HG03139 (cell line): ENCODE data around the gene PRR30.

Experiments used
- ATAC-seq: cut with Tn5 transposase; IDR thresholded peaks from one replicate; pipeline ENCODE4 v1.9.1; 2021; ENCODE audit not compliant: unreplicated experiment

PRR30 gene

DNA sequence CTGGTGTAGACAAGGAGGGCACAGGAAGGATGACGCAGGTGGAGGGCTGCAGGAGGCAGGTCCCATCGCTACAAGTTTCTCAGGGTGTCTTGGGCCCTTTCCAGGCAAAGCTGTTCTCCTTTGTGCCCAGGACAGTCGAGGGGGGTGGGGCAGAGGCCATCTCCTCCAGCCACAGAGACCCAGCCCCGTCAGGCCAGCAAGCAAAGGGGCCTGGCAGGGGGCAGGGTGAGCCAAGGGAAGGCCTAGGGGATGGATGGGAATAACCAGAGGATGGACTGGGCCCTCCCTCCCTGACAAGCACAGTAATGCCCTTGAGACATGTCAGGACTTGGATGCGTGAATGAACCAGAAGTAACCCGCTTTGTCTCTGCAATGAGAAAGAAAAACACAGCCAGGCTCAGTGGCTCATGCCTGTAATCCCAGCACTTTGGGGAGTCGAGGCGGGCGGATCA lies 15.9 kb upstream of the PRR30 start:
- ATAC-seq = no peak

DNA sequence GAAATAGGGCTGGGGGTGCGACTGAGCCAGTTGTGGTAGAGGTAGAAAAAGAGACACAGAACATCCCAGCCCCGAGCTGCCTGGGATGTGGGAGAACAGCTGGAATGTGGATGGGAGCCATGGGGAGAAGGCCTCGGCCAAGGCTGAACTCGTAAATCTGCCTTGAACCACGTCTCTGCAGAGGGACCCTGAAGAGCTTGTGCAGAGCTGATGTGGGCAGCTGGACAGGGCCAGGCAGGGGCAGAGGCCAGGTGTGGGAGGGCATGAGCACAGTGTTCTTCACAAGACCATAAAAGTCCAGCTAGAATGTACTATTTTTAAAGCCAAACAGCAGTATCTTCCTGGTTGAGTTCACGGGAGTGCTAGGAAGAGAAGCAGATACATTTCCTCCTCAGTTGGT lies 15.3 kb upstream of the PRR30 start:
- no peak for ATAC-seq

DNA sequence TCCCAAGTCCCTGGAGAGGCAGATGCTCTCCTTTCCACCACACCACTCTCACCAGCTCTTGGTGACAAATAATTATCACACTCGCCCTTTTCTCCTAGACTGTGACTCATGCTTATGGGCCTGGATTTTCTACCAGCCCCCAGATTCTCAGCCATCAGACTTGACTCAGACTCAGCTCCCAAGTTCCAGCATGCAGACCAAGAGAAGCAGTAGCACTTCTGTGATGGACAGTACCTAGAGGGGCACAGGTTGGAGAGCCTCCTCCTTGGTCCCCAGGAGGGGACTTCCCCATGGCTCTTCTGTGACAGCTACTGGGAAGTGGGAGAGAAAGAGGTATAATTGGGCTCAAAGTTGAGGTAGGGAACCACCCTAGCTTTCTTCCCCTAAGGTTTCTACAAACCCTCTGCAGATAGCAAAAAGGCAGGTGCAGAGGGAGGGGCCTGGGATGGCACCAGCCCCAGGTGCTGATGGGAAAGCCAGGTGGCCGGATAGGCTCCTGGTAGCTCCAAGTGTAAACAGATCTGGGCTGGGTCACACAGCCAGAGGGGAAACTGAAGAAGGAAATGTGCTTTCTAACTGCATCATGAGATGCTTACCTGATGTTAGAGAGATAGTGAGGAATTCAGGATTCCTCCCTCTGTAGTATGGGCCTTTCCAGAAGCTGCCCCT lies 13.7 kb upstream of the PRR30 start:
- ATAC-seq = no peak

DNA sequence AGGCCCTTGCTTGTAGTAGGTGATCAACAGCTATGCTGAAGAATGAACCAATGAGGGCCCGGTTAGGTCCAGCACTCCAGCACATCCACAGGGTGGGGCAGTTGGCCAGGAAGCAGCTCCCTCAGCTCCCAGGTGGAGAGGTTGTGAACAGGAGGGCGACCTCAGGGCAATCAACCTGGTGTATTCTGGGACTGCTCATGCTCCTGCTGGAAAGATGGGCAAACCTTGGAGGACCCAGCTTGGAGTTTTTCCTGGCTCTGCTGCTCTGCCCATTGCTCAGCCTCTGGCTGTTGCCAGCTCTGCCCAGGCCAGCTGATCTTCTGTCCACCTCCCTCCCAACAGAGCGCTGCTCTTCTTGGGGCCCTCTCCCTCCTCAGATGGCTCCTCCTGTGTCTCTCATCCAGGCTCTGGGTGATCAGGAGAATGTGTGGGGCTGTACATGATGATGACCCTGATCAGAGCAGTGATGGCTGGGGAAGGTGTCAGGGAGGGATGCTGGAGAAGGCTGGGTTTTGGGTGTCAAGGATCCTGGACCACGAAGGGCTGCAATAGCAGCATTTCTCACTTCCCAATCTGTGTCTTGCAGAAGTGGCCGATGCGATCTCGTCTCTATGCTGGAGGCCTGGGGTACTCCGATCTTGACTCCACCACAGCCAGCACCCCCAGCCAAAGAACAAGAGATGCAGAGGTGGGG lies 13.0 kb upstream of the PRR30 start:
- ATAC-seq = no peak

DNA sequence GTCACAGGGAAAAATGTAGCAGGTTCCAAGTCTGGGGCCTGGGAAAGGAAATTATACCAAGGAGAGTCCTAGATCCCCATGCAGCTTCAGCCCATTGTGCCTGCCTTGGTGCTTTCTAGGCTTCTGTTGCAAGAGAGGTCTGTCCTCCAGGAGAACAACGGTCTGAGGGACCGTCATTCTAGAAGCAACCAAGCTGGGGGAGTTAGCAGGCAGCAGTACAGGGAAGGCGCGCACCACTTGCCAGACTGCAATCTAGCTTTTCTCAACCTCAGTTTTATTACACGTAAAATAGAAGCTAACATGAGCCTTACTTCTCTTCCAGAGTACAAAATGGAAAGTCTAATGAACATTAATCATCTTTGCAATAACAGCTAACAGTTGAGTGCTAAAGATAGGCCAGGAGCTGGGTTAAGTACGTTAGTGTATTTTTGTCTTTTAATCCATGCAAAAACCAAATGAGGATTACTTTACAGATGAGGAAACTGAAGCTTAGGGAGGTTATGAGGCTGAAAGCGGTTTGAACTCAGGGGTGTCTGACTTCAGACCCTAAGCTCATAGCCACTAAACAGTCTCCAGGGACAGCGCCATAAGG lies 11.5 kb upstream of the PRR30 start:
- ATAC-seq = no peak

DNA sequence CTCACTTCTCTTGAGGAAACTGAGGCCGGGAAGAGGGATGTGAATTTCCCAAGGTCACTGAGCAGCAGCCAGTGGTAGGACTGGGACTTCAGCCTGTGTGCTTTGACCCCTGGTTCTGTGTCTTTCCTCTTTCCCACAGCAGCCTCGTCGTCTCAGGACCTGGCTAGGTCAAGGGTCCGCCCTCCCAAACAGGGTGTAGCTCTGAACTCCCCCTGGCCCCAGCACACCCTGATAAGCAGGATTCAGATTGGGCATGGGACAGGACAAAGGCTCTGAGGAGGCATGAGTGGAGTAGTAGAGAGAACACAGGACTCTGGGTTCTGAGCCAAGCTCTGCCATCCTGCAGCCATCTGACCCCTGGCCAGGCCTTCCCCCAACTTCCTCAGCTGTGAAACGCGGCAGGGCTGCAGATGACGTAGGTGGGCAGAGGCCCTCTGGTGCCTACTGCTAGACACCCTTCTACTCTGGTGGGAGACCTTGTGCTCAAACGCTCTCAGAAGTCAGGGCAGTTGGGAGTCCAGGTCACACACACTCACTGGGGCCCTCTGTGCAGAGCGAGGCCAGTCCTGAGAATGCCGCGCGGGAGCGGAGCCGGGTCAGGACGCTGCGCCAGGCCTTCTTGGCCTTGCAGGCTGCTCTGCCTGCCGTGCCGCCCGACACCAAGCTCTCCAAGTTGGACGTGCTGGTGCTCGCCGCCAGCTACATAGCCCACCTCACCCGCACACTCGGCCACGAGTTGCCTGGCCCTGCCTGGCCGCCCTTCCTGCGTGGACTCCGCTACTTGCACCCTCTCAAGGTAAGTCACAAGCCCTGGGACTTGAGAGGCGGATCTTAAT lies 10.6 kb upstream of the PRR30 start:
- no peak for ATAC-seq

DNA sequence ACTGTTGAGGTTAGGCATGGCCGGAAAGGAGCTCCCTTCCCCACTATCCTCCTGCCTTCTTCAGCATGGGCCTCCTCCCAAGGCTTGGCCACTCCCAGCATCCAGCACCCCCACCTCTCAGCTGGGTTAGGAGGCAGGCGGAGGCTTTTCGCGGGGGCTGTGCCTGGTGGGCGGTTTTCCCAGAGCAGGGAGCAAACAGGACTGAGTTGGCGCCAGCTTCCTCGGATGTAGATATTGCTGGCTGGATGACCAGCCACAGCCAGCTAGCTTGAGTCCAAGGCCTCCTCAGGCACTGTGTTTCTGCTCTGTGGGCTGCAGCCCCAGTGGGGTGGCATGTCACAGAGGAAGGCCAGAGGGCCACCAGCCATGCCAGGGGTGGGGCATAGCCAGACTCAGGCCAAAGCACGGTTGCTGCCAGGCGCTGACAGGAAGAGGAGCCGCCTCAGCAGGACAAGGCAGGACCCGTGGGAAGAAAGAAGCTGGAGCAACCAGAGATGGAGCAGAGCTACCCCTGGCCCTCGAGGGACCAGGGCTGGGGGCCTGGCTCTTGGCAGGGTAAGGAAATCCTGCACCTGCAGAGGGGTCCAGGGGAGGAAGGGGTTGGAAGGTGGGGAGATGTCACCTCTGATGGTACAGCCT lies 9.7 kb upstream of the PRR30 start, which contains the start of gene TCF23:
Gene TCF23 (plus strand): TSS at position 204 of the 639 bp plus-strand sequence. CDS start 130 bp downstream, at position 334.
- no peak for ATAC-seq

DNA sequence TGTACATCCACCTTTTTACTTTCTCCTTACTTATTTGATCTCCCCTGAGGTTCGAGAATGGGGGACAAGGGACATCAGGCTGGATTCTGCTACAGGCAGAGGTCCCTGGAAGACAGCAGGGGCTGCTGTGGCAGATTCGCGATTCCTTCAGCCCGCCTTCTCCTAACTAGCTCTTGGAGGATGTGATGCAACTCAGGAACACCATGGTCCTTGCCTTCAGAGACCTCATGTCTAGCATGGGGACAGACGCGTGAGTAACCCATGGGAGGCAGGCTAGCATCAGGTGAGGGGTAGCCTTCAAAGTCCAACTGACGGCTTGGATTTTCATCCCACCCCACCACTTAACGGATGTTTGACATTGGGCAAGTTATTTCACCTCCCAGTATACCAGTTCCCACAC lies 8.7 kb upstream of the PRR30 start:
- no peak for ATAC-seq

DNA sequence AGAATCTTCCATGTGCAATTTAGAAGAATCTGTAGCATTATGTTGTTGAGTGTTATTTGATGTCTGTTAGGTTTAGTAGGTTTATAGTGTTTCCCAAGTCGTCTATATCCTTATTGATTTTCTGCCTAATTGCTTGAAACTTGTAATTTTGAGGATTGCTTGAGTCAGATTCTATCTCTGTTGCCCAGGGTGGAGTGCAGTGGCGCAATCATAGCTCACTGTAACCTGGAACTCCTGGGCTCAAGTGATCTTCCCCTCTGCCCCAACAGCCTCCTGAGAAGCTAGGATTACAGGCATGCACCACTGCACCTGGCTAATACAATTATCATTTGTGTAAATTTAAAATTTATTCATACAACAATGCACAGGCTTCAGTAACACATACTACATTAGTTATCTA lies 6.5 kb upstream of the PRR30 start:
- ATAC-seq = no peak

DNA sequence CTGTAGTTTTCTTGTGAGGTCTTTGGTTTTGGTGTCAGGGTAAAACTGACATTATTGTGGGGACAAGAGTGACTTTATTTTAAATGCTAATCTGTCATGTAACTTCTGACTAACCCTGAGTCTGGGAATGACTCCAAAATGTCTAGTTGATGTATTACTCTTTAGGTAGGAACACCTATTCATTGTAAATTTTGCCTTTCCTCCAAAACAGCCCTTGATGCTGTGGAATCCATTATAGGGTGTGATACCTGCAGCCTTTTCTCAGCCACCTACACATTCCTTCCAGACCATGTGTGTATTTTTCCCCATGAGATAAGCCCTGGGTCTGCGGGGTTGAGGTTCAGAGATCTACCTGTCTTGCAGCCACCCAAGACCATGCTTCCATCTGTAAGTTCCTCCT lies 4.1 kb upstream of the PRR30 start:
- ATAC-seq = no peak

DNA sequence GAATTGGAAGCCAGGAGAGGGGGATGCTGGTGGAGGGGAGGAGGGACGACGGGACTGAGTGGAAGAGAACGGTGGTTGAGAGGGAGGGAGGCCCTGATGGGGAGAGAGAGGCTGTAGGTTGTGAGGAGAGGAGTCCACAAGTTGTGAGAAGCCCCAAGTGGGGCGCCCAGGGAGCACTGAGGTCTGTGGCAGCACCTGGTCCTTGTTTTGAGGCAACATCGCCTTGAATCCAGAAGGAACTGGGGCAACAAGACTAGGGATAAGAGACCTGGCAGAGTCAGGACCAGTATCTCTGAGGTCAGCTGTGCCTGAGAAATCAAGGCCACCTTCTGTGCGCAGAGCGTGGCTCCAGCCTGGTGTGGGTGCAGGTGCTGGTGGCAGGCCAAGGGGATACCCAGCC lies 1.1 kb downstream of the PRR30 start:
- no peak for ATAC-seq

DNA sequence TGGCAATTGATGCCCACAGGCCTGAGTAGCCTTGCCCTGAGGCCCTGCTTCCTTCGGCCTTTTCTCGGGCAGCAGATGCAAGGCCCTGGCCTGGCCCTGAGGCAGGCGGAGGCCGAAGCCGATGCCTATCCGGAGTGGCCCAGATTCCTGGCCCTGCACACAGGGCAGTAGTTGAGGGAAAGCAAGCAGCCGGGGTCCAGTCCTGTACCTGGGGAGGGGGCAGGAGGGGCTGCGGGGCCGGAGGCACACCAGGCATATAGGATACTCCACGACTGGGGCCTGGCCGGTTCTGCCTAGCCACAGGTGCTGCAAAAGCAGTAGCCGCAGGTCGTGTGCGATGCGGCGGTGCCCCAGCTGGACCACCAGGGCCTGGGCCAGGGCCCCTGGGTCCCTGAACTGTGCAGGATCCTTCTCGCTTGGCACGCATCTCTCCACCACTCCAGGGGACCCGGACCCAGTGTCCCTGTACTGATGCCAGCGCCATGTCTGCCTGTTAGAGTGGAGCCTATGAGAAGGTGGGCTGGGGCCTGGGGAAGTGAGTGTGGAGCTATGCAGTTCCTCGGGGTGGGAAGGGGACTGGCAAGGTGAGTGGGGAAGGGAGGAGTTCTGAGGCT lies 1.8 kb downstream of the PRR30 start:
- no peak for ATAC-seq

DNA sequence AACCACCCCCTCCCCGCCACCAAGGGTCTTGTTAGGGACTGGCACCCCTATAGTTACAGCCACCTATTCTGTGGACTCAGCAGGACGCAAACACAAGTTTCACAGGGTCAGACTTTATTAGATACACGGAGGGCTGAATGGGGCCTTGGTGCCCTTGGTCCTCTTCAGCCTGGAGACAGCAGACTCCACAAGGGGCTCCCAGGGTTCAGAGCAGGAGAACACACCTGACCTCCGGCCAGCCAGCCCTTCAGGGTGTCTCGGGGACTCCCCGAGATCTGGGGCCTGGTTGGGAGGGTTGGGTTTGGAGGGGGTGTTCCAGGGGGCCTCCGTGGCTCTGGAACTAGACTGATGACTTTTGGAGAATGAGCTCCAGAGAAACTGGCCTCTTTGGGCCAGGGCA lies 2.5 kb downstream of the PRR30 start:
- ATAC-seq = no peak

DNA sequence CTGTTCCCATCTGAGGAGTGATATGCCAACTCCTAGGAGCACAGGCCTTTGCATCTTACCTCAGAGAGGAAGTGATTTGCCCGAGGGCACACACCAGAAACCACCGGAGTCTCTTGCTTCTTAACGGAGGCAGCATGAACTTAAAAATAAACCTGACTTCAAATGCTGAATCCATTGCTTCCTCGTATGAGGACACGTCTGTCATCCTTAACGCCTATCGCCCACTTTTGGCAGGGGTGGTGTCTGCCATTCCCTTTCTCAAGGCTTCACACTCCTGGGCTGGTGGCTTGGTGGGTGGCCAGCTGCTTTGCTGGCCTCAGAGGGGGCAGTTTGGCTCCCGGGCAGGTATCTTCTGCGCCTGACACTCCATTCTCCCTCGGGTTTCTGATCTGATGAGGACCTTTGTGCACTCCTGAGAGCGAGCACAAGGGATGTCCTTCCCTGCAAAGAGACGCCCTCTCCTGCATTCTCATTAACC lies 3.7 kb downstream of the PRR30 start:
- no peak for ATAC-seq

DNA sequence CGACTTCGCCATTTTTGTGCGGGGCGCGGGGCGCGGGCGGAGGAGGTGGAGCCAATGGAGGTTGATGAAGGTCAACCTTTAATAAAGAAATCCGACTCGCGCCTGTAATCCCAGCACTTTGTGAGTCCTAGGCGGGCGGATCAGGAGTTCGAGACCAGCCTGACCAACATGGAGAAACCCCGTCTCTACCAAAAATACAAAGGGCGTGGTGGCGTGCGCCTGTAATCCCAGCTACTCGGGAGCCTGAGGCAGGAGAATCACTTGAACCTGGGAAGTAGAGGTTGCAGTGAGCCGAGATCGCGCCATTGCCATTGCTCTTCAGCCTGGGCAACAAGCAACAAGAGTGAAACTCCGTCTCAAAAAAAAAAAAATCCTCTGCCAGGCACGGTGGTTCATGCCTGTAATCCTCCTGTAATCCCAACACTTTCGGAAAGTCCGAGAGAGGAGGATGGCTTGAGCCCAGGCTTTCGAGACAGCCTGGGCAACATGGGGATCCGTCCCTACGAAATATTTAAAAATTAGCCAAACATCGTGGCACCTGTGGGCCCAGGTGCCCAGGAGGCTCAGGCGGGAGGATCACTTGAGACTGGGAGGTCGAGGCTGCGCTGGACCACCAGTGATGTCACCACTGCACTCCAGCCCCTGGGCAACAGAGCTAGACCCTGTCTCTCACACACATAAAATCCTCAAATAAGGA lies 4.3 kb downstream of the PRR30 start:
- ATAC-seq = no peak

DNA sequence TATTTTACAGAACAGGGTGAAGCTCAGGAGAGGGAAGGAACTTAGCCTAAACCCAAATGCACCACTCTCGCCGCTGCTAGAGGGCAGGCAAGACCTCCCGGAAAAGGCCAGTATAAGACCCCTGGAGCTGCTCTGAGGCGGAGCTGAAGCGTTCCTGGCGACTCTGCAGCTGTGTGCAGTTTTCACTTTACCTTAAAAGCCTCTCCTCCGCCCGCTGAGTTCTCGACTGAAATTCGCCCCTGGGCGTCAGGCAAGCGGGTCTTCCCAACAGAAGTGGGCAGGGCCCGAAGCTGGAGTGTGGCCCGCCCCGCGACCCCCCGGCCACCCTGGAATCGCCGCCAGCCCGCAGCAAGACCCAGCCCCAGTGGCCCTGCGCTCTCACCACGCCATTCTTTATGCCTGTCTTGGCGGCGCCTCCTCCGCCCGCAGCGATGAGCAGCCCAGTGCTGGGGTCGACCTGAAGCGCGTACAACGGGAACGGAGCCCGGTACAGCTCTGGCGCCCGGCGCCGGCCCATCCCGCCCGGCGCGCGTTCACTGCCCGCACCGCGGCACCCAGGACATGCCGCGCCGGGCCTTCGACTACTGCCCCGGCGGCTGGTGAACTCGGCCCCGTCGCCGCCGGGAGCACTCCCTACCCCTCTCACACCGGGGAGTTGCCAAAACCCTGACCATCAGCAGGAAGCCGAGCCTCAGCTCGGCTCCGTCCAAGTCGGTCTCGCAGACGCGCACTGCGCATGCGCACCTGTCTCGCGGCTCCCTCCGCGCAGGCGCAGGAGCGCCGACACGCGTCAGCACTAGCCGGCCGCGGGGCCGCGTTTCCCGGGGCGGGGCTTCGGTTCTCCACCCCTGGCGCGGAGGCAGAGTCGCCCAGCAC lies 5.1 kb downstream of the PRR30 start, which contains the start of gene PREB:
Gene PREB (minus strand): TSS at position 732 of the 876 bp plus-strand sequence. CDS start 215 bp downstream, at position 517.
- ATAC-seq = peak; percentile 72

DNA sequence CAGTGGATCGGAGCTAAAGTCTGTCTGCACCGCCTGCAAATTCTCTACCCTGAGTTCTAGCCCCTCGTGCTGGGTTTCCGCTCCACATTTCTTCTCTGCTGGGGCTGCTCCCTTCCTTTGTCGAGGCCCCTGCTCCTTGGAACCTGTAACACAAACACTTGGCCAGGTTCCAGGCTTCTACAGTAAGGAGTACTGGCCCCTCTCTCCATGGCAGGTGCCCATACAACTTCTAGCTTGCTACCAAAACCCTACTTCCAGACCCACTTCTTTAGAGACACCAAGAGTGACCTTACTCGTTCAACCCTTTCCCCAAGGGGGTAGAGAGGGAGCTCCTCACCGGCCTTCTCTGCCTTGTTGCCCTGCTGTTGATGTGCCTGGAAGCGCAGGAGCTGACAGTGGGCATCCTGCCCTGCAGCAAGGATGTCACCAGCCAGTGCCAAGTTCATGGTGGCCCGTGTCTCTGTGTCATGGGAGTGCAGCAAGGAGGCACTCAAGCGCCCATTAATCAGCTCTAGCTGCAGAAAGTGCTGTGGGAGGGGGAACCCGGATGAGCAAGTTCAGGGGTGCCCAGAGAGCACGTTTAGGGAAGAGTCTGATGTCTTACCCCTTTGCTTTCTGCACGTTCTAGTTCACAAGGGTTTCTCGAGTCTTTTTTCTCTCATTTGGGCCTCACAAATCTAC lies 5.9 kb downstream of the PRR30 start:
- ATAC-seq = no peak

DNA sequence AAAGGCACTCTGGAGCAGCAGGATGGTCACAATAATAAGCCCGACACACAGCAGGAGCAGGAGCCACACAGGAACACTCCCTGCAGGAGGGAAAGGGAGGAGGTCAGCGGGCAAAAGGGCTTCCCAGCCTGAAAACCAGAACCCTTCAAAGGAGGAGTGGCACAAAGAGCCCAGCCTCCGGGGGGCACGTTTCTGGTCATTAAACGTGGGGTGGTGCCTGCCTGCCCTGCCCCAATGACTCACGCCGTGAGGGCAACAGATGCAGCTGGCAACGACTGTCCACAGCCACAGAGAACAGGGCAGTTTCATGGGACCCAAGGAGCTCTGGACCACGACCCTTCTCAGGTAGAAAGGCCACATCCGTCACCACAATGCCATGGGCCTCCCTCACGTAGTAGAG lies 7.8 kb downstream of the PRR30 start:
- no peak for ATAC-seq
